HG03432 (cell line): ENCODE data around the gene MS4A12.
A peak's percentile ranks its signal among the peaks of the same experiment; 100 is the strongest.
"Not testable (repeated sequence)": the region's sequence is repeated elsewhere in the genome, so short reads cannot be mapped to it uniquely, and the experiment has no call there.

Source experiments
- ATAC-seq: cut with Tn5 transposase; IDR thresholded peaks from one replicate; pipeline ENCODE4 v1.9.1; 2021; ENCODE audit warnings: mild to moderate bottlenecking, moderate library complexity; ENCODE audit not compliant: unreplicated experiment

Gene MS4A12, protein sequence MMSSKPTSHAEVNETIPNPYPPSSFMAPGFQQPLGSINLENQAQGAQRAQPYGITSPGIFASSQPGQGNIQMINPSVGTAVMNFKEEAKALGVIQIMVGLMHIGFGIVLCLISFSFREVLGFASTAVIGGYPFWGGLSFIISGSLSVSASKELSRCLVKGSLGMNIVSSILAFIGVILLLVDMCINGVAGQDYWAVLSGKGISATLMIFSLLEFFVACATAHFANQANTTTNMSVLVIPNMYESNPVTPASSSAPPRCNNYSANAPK

DNA sequence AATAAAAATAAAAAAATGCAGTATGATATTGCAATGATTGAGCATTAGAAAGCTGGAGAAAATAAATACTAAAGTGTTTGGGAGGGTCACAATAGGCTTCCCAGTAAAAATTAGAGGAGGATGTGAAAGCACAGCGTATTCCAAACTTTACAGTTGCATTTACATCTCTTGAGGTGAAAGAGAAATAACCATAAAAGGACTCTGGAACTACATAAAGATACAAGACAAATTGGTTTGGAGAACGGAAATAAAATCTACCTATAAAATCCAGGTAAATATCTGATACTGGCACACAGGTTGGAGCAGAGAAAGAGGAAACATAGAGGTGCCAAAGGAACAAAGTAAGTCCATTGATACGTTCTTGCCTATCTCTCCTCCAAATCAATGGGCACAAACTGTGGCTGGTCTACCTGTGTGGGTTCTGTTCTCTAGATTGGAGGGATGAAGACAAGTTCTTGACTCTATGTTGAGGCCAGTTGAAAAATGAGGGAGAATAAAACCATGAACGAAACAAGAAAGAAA is at the start of gene MS4A12:
TSS of gene MS4A12 (plus strand) at position 291 of the 522 bp plus-strand sequence. CDS start 4,541 bp downstream, outside the sequence.
- ATAC-seq = no peak

DNA sequence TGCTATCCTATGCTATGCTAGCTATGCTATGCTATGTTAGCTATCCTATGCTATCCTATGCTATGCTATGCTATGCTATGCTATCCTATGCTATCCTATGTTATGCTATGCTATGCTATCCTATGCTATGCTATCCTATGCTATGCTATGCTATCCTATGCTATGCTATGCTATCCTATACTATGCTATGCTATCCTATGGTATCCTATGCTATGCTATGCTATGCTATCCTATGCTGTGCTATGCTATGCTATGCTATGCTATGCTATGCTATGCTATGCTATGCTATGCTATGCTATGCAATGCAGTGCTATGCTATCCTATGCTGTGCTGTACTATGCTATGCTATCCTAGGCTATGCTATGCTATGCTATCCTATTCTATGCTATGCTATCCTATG is 45.5 kb upstream of the MS4A12 start:
- ATAC-seq = no peak

DNA sequence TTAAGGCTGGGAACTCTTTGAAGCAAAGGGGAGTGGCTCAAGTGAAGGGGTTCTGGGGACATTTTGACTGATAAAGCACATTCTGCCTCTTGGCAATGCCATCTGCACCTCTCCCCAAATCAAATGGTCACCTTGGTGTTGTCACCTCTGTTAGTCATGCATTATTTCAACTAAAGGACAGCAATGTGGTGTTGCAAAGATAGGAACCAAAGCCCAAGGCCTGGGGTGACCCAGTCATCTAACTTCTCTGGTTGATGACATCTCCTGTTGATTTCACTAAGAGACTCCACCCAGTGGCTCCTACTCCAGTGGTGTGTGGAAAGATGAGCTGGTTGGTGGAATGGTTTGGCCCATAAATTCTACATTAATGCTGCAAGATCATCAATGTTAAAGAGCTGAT is 44.7 kb upstream of the MS4A12 start:
- ATAC-seq = no peak

DNA sequence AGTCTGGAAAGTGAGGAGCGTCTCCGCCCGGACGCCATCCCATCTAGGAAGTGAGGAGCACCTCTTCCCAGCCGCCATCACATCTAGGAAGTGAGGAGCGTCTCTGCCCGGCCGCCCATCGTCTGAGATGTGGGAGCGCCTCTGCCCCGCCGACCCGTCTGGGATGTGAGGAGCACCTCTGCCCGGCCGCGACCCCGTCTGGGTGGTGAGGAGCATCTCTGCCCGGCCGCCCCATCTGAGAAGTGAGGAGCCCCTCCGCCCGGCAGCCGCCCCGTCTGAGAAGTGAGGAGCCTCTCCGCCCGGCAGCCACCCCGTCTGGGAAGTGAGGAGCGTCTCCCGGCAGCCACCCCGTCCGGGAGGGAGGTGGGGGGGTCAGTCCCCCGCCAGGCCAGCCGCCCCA is 41.4 kb upstream of the MS4A12 start:
- not testable (repeated sequence) for ATAC-seq

DNA sequence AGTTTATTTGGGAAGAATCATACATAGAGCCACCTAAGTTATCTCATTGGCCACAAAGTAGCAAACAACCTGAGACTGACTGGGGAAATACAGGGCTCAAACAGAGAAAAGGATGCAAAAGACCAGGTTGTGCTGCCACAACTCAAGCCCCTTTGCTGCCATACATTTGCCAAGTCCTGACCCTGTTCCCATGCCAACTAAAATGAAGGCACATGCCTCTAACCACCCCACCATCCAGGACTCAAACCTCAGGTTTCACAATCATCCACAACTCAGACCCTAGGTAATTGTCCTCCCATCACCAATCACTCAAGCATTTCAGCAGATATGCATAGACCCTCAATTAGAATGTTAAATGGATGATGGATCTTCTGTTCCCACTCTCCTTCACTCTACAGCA is 38.4 kb upstream of the MS4A12 start:
- ATAC-seq = no peak

DNA sequence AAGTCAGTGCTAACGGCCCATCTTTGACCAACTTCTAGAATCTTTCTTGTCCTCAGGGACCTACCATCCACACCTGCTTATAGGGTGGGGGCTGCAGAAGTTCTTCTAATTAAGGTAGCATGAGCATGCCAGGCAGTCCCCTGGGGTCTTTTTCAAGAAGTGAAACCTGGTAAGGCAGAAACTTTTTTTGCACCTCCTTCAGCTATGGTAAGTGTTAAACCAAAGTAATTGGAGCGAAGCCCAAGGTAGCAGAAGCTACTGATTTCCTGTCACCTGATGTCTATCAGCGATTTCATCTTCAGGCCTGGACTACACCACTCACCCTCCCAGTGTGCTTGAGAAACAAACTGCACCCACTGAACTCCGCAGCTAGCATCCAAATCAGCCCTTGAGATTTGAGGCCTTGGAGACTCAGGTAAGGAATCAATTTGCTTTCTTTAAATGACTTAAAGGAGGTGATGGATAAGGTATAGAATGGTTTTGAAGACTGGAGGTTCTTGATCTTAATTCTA is 37.0 kb upstream of the MS4A12 start, which contains the start of gene MS4A1:
TSS of gene MS4A1 (plus strand) at position 317 of the 512 bp plus-strand sequence. CDS start 6,528 bp downstream, outside the sequence.
- ATAC-seq = peak; percentile 83

DNA sequence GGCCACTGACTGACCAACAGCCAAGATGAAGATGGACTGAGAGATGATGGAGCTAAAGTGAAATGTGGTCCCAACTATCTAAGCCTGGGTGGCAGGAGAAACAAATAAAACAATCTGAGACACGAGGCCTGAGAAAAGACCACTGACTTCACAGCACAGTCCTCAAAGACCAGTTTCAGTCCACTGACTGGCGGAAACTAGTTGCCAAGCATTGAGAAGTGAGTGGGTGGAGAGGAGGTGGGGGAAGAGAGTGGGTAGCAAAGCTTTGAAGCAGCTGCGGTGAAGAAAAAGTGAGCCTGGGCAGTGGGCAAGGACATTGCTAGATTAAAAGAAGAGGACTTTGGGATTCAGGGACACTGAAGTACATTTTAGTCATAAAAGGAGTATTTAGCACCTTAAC is 35.0 kb upstream of the MS4A12 start:
- ATAC-seq = peak; percentile 49

DNA sequence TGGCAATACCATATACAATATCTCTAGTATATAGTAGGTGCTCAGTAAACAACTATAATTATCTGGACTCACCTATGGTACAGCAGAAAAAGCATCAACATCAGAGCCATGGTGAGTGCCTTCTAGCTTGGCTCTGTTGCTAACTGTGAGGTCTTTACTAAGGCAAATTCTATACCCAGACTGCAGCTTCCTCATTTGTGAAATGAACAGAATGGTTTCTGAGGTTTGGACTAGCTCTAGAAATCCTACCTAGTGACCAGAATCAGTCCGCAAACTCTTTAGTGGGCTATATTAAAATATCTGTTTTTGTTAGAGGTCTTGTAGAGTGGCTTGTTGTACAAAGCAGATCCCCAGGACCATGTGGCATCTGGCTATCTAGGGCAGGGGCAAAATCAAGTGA is 33.2 kb upstream of the MS4A12 start:
- no peak for ATAC-seq

DNA sequence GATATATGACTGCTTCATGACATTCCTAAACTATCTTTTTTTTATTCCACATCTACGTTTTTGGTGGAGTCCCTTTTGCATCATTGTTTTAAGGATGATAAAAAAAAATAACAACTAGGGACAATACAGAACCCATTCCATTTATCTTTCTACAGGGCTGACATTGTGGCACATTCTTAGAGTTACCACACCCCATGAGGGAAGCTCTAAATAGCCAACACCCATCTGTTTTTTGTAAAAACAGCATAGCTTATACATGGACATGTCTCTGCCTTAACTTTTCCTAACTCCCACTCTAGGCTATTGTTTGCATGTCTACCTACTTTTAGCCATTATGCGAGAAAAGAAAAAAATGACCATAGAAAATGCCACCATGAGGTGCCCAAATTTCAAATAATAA is 23.7 kb upstream of the MS4A12 start:
- no peak for ATAC-seq

DNA sequence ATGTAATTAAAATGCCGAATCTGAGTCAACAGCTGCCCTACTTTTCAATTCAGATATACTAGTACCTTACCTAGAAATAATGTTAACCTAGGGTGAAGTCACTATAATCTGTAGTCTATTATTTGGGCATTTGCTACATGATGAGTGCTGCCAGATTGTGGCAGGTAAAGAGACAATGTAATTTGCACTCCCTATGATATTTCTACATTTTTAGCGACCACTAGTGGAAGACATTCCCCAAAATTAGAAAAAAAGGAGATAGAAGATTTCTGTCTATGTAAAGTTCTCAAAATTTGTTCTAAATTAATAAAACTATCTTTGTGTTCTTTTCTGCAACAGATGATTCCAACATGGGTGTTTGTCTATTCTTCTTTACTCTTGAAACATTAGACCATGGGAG is 22.9 kb upstream of the MS4A12 start:
- no peak for ATAC-seq

DNA sequence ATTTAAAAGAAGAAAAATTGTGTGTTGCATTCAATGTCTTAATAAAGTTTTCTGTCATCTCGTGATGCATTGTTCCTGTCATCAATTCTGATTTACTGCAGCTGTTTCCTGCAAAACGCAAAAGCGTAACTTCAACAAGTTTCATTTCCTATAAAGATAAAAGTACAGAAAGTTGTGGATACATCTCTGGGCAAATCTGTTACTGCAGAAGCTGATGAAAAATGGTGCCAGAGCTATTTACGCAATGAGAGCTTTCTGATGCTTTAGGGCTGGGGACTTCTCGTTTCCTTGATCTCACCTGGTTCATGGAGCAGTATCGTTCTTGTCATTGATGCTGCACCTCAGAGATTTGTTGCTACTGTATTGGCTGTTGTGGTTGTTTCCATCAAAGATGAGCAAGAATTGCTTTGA is 15.5 kb upstream of the MS4A12 start:
- peak; percentile 81 for ATAC-seq

DNA sequence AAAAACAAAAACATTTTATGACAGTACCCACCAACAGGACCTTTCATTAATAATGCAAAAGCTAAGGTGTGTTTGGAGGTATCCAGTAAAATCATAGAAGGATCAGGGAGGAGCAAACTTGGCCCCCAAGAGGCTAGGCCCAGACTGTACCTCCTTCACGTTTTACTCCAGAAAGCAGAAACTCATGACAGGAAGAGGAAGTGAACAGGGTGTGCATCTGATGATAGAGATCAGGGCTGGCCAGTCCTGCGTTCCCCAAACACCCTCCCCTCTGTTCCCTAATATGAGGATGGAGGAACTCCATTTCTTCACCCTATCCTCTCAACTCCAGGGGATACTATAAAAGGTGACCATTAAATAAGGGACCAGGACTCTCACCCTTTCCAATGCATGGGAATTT is 10.2 kb upstream of the MS4A12 start:
- ATAC-seq = peak; percentile 43

DNA sequence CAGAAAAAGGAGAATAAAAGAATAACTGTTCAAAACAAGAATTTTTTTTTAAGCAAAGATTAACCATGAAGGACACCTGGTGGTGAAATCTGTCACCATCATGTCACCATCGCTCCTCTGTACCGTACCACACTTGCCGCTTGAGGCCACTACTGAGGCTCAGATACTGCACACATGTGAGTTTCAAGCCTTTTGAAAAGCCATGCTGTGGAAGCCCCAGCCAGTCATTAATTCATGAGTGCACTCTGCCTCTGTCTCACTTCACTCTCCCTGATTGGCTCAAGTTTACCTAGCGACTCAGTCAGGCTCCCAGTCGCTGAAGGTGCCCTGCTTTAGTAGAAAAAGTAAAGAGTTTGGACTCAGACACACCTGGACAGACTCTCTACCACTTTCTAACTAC is 6.6 kb upstream of the MS4A12 start:
- peak; percentile 96 for ATAC-seq

DNA sequence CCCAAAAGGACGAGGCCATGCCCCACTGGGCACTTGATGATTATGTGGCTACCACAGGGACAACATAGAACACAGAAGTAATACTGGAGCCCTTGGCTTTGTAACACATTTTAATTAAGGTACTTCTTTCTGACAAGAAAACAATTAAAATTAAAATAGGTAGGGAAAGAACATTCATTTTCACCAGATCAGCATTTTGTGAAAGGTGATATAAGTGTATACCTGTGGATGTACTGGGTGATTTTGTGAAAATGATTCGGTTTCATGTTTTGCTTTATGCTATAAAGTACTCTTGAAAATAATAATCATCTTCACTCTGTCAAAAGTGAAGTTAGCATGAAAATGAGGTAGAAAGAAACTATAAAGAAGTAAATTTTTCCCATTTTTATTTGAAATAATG is 876 bp downstream of the MS4A12 start:
- no peak for ATAC-seq

DNA sequence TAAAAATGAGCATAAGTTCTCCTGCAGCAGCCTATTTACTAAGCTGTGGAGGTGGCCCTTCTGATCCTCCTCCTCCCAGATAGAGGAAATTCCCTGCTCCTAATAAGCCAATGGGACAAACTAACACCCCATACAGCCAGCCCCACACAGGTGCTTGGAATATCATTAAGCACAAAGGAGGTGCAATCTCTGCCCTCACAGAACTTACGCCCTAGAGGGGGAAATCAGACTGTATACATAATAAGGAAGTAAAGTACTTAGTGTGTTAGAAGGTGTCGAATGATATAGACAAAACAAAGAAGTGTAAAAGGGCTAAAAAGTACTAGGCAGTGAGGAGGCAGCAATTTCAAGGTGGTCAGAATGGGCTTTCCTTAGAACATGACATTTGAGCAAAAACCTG is 5.8 kb downstream of the MS4A12 start:
- peak; percentile 21 for ATAC-seq

DNA sequence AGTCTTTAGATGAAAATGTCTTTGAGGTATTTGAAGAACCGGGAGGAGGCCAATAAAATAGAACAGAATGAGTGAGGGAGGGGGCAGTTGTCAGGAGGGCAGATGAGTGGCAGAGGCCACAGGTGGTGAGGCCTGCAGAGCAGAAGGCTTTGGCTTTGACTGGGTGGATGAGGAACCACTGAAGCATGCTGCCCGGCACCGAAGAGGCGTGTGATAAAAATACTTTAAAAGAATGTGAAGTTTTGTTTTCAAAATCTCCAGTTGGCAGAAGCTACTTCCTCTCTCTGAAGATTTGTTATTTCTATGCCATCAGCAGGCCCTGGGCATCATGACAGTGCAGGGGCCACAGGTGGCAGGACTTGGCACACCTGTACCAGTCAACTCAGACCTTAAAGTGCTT is 6.3 kb downstream of the MS4A12 start:
- peak; percentile 92 for ATAC-seq

DNA sequence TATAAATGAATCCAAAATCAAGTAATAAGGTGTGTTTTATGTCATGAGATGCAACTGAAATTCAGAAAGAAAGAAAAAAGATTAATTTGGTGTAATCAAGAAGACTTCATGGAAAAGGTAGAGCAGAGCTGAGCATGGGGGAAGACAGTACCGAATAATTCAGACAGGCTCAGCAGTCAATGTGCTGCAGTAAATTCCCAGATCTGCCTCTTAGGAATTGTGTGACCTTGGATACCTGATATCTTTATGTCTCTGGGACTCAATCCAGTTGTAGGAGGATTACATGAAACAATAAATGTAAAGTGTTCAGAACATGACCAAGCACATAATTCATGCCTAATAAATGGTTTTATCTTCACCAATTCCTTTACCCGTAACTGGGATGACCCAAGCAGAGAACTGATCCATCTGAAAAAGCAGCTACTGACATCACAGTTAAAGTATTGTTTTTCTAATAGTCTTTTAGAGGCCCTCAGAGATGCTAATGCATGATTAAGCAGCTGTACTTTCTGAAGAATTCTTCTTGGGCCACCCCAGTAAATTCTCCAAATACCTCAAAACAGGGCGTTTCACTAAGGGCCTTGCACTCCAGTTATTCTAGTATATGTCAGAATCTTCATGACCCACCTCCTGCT is 7.8 kb downstream of the MS4A12 start:
- ATAC-seq = no peak

DNA sequence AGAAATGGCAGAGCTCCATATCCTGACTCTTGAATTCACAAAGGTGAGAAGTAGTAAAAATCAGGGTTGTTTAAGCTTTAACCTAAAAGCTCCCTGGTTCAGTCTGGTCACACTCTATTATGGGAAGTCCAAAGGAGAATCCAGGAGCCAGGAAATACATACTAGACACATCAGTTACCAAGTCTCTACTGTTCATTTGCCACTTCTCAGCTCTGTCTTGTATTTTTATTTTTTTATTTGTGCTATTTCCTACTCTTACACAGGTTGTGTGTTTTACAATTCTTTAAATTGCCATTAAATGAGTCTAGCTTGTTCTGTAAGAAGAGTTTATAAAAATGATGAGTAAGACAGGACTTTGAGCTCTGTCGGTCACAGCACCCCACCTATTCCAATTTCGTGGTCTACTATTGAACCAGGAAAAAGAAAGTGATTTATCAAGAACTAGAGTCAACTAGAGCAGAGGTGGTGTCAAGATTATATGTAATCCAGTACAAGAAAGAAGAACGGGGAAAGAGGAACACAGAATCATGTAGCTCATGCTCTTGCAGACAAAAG is 9.7 kb downstream of the MS4A12 start:
- ATAC-seq = no peak

DNA sequence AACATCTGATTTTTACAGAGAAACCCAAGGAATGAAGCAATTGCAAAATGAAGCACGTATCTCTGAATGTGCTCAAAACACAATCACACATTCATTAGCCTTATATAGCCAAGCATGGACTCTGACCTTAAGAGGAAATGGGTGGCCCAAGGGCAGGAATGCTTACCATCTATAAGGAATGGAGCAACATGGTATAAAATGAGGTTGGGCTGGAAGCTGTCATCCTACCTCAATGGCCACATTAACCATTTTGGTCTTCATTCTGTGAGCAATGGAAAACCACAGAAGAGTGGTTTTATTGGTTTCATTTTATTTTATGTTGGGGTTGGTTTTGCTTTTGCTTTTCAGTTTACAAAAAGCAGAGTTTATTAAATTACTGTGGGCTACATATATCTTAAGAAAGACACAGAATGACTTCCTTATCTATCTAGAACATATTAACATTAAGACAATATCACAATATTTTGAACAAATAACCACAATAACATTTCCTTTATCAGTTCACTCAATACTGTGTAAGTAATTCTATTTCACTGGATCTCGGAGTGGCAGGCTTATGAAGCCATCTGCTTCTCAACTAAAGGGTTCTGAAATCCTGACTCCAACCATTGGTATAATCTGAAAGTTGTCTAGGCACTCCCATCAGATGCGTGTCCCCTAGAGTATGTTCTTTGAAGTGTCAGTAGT is 11.8 kb downstream of the MS4A12 start:
- peak; percentile 63 for ATAC-seq

DNA sequence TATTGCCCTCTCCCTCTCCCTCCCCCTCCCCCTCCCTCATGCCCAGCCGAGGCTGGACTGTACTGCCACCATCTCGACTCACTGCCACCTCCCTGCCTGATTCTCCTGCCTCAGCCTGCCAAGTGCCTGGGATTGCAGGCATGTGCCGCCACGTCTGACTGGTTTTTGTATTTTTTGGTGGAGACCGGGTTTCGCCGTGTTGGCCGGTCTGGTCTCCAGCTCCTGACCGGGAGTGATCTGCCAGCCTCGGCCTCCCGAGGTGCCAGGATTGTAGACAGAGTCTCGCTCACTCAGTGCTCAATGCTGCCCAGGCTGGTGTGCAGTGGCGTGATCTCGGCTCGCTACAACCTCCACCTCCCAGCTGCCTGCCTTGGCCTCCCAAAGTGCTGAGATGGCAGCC is 17.0 kb downstream of the MS4A12 start:
- not testable (repeated sequence) for ATAC-seq

DNA sequence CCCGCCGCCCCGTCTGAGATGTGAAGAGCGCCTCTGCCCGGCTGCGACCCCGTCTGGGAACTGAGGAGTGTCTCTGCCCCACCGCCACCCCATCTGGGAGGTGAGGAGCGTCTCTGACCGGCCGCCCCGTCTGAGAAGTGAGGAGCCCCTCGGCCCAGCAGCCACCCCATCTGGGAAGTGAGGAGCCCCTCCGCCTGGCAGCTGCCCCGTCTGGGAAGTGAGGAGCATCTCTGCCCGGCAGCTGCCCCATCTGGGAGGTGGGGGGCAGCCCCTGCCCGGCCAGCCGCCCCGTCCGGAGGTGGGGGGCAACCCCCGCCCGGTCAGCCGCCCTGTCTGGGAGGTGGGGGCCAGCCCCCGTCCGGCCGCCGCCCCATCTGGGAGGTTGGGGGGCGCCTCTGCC is 17.6 kb downstream of the MS4A12 start:
- not testable (repeated sequence) for ATAC-seq
